Stimulated activated CD8-positive, alpha-beta memory T cell treated with anti-CD3 and anti-CD28 coated beads, Interleukin-7, amount 100 ng/mL, for 1 hour (primary cell): ENCODE results near the gene PPP1R3E.

ENCODE experiments used
- DNase-seq, 2 donors: peaks; one replicate each; pipeline ENCODE4 v3.0.0-alpha.2; 2020; ENCODE audit warnings: low read depth in 2 of 2

The PPP1R3E gene

DNA sequence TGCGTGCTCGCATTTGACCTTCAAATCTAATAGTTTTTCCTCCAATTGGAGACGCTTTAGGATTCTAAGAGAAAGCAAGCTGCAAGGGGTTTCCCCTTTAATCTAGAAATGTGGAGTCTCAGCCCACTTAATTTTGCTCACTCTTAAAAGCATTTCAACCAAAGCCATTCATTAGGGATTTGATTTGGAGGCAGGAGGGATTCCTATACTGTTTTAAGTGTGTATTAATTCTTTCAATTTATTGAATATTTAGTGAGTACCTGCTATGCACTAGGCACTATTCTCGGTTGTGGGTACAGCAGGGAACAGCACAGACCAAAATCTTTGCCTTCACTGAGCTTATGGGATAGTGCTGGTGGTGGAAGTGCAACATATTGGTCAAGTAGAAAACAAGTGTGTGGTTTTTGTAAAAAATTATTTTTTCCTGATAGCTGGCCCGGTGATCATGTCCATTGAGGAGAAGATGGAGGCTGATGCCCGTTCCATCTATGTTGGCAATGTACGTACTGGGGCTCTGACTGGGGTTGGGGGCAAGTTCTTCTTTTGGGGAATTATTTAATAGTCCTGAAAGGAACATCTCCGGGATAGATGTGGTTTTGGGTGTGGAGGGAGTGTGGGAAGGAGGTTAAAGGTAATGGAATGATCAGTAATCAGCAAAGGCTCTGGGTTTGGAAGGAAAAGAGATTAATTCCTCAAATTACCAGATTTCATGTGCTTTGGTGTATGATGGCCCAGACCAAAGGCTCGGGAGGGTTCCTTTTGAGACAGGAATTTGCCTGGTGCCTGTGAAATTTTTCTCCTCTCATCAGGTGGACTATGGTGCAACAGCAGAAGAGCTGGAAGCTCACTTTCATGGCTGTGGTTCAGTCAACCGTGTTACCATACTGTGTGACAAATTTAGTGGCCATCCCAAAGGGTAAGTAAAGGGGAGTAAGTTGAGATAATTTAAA, 20.2 kb upstream of the PPP1R3E start:
- DNase-seq, result no peak

DNA sequence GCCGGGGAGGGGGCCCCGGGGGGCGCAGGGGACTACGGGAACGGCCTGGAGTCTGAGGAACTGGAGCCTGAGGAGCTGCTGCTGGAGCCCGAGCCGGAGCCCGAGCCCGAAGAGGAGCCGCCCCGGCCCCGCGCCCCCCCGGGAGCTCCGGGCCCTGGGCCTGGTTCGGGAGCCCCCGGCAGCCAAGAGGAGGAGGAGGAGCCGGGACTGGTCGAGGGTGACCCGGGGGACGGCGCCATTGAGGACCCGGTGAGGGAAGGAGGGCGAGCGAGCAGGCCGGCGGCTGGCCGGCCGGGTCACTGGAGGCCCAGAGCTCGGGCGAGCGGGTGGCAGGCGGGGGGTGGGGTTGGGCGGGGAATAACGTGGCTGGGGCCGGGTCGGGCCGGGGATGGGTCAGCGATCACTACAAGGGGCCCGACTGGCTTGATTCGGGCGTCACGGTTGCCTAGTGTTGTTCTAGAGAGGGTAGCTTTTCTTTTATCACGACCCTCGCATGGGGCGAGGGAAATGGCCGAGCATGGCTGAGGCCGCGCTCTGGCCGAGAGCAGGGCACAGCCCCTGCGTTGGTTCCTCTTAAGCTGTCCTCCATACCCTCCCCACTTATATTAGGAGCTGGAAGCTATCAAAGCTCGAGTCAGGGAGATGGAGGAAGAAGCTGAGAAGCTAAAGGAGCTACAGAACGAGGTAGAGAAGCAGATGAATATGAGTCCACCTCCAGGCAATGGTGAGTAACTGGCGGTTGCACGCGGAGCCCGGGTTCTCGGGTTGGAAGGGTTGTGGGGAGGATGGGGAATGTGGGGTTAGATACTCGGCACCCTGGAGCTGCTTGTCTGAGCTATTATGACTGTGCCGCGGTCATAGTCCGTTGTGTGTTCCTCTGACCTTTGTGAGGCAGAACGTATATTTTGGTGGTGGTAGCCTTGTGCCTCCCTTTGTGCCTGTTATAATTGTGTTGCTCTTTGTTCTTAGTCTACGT, 19.2 kb upstream of the PPP1R3E start:
- no peak for DNase-seq

DNA sequence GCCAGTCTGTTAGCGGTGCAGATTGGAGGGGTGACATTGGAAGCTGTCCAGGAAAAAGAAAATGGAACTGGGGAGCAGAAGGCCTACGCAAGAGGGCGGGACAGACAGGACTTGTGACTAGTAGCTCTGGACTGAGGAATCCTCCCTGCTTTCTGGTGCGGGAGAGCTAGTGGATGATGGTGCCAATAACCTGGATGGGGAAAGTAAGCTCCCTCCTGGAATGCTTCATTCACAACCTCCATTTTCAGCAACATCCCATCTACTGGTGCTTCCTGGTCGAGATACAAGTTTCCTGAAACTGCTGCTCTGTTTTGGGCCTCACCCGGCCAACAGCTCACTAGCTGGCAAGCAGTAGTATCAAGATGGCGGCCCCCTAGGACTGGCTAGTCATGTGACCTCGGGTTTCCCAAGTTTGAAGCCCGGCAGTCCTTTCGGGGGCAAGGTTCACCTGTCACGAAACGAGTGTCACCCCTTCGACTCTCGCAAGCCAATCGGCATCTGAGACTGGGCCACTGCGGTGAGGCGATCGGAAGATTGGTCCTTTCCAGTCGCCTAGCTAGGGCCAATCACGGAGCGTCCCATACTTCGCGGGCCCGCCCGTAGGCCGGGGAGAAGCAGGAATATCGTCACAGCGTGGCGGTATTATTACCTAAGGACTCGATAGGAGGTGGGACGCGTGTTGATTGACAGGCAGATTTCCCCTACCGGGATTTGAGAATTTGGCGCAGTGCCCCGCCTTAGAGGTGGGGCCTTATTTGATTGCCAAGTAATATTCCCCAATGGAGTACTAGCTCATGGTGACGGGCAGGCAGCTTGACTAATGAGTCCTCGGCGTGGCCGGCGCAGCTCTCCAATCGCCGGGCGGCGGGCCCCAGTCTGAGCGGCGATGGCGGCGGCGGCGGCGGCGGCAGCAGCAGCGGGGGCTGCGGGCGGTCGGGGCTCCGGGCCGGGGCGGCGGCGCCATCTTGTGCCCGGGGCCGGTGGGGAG, 18.2 kb upstream of the PPP1R3E start, which contains the start of gene PABPN1:
Gene PABPN1, plus strand, starts transcription at position 874 of the 988 bp plus-strand sequence. Its CDS starts 13 bp downstream, at position 887.
- DNase-seq, result peak; percentile 88 to 90

DNA sequence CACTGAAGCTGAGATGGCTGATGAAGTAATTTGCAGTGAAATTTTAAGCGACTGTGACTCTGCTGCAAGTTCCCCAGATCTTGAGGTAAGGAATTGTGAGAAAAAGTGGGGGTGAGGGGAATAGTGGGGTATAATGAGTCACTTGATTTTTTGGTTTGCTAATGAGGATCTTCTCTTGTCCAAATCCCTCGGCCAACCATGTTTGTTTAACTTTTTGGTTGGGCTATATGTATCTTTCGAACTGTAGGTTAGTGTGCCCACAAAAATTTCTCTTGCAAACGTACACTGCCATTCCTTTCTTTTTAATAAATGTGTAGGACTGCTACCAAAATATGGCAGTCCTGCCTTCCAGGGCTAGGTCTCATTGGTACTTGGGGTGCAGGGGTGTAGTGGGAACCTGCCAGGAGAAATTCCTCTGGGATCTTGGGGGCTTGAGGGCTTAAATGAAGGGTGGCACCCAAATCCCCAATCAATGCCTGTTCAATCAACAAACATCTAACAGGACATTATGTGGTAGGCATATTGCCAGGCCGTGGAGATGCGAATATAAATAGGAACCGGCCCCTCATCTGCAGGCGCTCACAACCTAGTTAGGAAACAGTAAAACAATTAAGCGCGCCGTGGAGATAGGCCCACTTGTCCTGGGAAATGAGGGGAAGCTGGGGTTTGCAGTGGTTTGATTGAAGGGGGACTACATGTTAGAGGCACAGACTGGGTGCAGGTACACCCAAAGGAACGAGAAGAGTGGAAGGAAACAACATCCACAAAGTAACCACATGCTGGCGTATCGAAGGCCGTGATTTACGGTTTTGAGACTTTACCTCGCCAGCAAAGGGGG, 17.3 kb upstream of the PPP1R3E start:
- DNase-seq, result no peak

DNA sequence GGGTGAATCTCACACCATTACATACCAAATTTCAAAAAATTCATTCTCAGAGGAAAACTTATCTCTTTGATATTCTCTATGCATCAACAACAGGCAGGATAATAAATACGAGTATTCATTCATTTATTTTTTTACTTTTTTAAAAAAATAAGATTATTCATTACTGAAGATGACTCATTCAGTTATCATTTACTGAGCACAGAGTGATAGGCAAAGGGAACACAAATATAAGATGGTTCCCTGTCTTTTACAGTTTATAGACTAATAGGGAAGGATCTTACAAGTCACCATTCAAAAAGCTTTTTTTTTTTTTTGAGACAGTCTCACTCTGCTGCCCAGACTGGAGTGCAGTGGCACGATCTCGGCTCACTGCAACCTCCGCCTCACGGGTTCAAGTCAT, 13.6 kb upstream of the PPP1R3E start:
- DNase-seq, result no peak

DNA sequence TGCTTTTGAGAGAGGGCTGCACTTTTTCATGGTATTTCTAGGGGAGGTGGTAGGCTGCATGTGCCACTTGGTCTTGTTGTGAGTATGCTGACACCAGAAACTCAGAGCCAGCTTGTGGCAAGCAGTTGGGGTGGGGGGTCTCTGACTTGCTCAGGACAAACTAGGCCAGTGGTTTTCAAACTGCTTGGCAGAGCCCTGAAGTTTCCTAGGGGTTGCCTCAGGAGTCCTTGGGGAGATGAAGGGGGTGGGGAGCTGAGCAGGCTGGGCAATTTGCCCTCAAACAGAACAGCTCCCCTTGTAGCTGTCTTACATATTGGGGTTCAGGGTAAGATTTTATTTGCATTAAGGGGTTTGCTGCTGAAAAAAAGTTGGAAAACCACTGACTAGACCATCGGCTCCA, 7.9 kb upstream of the PPP1R3E start:
- no peak for DNase-seq

DNA sequence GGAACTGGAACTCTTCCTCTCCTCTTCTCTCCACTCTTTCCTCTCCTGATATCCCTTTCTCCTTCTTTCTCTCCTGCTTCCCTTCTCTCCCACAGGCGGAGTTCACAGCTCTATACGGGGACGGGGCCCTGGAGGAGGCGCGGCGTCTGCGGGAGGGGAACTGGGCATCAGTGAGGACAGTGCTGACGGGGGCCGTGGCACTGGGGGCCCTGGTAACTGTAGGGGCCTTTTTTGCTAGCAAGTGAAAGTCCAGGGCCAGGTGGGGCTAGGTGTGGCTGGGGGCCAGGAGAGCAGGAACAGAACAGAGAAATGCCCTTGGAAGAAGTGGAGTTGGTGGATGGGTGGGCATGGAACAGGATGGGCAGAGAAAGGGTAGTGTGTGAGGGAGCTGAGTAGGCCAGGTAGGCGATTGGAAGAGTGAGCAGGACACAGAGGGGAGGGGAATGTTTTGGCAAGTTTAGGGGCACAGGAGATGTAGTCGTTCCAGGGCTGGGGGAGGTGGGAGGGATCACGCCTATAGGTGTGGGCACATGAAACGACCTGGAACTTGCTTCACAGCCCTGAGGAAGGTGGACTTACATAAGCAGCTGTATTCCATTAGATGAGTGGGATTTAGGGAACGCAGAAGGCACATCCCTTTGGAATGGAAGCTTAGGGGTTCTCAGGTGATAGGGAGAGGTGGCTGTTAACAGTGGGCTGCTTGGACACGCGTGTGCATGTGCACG, 6.2 kb upstream of the PPP1R3E start:
- no peak for DNase-seq

DNA sequence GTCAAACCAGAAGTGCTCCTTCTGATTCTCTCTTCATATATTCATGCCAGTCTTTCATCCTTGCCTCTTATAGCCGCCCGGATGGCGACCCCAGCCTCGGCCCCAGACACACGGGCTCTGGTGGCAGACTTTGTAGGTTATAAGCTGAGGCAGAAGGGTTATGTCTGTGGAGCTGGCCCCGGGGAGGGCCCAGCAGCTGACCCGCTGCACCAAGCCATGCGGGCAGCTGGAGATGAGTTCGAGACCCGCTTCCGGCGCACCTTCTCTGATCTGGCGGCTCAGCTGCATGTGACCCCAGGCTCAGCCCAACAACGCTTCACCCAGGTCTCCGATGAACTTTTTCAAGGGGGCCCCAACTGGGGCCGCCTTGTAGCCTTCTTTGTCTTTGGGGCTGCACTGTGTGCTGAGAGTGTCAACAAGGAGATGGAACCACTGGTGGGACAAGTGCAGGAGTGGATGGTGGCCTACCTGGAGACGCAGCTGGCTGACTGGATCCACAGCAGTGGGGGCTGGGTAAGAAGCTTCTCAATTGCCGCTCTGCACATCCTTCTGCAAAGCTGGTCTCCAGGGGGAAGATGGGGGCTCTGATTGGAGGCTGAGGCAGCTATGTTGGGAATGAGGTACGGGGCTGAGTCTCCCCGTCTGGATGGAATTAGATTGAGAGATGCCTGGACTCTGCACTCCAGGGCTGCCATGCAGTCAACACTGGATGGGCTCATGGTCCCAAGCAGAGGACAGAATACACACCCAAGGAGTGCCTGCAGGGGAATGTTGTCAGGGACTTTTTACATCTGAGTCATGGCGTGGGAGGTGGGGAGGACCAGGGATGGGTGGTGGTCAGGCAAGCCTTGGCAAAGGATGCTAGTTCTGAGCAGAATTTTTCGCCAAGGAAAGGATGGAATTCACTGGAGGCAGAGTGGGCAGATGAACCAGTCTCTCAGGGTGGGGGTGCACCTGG, 5.3 kb upstream of the PPP1R3E start:
- DNase-seq, result no peak

DNA sequence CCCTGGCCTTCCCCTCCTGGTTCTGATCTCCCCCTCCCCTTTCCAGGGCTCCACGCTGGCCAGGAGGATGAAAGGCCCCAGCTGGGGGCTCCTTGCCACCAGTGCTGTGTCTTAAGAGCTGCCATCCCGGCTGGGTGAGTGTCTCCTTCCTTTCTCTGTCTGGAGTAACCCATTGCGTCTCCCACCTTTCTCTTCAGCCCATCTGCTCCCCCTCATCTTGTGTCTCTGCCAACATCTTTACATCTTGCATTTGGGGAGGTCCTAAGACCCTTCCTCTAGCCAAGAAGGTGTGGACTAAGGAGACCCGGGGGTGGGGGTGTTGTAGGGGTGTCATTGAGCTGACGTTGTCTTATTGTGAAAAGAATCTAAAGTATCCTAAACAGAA, 4.5 kb upstream of the PPP1R3E start:
- DNase-seq, result no peak

DNA sequence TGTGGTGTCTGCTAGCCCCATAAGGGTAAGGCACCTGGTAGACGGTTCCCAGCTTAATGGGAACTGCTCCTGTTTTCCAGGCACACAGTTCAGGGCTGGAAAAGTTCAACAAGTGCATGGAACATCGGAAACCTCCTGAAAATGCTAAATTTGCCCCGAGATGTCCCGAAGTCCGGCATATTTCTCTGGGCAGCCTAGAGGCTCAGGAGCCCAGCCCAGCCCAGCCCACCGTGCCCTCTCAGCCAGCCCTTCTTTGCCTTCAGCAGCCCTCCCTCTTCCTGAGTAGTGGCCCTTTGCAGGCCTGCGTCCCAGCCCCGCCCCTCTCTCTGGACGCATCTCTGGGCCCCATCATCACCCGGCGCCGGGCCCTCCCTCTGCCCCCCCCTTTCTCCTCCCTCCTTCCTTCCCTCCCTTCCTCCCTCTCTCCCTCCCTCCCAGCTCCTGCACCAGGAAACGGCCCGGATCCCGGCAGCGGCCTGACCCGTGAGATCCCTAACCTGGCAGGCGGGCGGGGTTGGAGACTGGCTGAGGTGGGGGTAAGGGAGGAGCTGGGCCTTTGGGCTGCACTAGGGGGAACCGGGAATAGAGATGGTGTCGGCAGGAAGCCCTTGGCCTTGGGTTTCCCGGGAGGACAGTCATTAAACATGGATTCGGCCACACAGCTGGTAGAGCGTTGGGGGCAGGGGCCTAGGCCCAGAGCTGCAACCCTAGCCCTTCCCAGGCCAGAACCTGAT, 3.9 kb upstream of the PPP1R3E start, which contains the start of gene BCL2L2:
Gene BCL2L2, plus strand, starts transcription at position 422 of the 734 bp plus-strand sequence. CDS start 935 bp downstream, outside the sequence.
- DNase-seq, result no peak

DNA sequence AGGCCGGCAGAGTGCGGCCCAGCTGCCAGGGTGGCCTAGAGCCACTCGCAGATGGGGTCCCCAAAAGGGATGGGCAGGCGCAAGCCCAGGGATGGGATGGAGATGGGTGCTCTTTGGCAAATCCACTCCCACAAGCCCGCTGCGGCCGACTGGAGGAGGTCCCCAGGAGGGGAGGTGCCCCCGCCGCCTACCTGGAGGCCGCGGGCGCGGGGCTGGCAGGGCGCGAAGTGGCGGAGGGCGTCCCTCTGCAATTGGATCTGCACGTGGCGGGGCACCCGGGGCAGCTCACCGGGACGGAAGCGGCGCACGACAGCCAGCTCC, 730 bp downstream of the PPP1R3E start:
- DNase-seq, result peak in 1 of 2 donors; percentile 27

DNA sequence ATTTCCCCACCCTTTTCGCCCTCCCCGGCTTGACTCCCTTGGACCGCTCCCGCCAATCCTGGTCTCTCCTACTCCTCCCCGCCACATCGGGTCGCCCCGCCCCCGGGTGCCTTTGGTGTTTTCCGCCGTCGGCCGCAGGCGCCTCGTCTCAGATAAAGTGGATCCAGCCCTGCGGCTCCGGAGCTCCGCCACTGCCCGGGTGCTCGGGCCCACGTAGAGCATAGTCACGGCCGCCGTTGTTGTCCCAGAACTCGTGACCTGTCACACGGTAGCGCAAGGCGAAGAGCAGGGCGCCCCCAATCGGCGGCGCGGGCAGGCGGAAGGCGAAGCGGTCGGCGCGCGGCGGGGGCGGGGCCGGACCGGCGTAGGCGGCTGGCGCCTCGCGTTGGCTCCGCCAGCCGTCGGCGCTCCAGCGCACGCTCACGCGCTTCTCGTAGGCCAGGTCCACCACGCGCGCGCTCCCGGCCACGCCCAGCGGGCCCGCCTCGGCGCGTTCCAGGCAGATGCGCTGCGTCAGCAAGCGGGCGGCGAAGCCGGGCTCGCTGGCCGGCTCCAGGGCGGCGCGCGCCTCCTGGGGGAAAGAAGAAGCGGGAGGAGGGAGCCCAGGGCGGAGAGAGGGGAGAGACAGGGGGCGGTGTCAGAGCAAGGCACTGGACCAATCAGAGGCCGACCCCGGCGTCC, 1.2 kb downstream of the PPP1R3E start:
- DNase-seq, result peak; percentile 91 to 94

DNA sequence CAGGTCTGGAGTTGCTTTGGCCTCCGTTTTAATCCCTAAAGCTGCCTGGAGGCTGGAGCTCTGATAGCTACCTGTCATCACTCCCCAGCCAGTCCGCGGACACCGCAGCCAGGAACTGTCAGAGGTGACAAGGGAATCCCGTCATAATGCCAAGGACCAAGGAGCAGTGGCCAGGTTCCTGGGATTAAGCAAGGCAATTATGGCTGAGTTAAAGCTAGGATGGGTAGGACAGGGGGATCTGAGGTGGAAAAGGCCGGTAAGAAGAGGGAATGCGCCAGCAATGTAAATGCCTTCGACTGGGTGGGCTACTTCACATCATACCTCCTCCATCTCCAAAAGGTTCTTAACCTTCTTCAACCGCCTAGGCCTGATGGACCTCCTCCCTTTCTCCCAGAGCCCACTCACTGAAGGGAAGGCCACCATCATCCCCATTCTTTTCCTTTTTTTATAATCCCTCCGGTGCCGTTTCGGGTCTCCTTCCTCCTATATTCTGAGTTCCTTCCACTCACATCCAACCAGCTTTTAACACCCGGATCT, 1.9 kb downstream of the PPP1R3E start:
- no peak for DNase-seq

DNA sequence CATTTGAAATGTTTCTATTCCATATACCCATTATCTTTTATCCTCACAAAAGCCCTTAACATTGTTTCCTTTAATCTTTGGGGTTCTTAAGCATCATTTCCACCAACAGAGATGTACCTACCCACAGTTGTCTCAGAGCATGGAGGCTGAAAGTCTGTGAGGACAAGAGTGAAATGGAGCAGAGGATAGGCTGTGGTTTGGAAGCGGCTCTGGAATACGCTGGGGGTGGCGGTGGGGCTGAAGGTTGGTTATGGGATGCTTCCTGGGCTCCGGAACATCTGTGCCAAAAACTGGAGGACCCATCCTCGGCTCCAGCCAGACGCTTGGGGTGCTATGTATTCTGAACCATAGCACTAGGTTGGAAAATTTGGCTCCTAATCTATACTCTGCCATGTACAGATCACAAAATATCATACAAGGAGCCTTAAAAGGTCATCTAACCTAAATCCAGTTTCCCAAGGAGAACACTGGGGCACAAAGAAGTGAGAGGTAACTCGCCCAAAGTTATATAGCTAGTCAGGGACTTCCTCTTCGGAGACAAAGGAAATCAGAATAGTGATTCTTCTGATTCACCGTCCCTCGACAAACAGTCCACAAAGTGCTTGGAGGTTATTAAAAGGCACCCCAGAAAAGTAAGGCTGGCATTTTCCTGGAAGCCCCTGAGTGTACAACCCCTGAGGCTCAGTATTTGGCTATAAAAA, 2.5 kb downstream of the PPP1R3E start:
- DNase-seq, result no peak

DNA sequence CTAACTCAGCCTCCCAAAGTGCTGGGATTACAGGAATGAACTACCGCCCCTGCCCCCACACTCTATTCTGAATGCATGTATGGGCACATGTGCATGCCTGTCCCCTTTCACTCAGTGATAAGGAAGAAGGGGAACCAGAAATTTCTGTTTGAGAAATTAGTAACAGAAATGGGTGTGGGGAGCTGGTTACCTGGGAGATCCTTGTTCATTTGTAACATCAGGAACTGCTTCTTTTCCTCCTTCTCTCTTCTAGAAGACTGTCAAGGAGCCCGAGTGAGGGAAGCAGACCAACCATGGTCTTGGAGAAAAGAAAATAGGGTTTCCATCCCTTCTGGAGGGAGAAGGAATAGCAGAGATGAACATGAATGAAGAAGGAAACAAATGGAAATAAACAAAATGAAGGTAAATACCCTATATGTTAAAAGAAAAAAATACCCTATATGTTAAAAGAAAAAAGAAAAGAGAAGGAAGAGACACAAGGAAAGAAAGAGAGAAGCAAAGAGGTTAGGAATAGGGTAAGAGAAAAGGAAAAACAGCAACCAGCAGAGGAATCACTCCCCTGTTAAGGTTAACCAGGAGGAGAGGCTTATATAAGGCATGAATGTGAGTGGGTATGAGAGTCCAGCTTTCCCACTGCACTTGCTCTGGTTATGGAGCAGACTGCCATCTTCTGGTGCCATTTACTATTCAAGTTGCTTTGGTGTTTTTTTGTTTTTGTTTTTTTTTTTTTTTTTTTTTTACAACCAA, 3.3 kb downstream of the PPP1R3E start:
- no peak for DNase-seq
